HG02870 (cell line): ENCODE results near the gene PARP3.
A peak's percentile ranks its signal among the peaks of the same experiment; 100 is the strongest.
"Not testable (repeated sequence)": the region's sequence is repeated elsewhere in the genome, so short reads cannot be mapped to it uniquely, and the experiment has no call there.

Experiments used
- ATAC-seq: cut with Tn5 transposase; IDR thresholded peaks from one replicate; pipeline ENCODE4 v1.9.1; 2021; ENCODE audit warnings: mild to moderate bottlenecking, moderate library complexity; ENCODE audit not compliant: unreplicated experiment

The PARP3 gene

DNA sequence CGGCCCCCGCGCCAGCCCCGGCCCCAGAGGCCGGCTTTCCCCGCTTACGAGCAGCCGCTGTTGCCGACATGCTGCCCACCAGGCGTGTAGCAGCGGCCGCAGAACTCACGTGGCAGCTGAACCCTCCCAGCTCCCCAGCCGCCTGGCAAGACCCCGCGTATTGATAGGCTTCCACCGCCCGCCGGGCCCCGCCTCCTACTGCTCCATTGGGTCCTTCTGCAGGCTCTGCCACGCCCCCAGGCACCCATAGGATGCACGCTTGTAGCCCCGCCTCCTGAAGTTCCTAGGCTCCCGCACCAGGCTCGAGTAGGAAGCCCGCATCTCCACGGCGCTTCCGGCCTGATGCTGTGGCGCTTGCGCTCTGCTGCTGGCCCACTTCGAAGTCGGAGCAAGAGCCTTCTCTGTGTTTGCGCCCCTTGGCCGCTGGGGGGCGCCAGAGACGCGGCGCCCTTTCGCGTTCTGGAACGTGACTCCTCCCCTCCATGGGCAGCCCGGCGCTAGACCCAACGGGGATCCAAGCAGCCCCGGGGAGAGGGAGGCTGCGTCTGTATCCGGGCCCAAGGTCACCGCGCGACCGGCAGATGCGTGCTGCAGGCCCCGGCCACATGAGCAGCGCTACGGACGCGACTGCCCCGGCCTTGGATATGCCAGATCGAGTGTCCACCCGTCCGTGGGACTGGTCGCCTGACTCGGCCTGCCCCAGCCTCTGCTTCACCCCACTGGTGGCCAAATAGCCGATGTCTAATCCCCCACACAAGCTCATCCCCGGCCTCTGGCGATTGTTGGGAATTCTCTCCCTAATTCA is at the start of gene PARP3, which contains the start of gene RRP9:
Gene PARP3 (plus strand): TSS at position 566 of the 805 bp plus-strand sequence. CDS start 993 bp downstream, outside the sequence.
Gene RRP9 (minus strand): TSS at position 107 of the 805 bp plus-strand sequence. CDS start 37 bp downstream, at position 70.
- peak; percentile 86 for ATAC-seq

DNA sequence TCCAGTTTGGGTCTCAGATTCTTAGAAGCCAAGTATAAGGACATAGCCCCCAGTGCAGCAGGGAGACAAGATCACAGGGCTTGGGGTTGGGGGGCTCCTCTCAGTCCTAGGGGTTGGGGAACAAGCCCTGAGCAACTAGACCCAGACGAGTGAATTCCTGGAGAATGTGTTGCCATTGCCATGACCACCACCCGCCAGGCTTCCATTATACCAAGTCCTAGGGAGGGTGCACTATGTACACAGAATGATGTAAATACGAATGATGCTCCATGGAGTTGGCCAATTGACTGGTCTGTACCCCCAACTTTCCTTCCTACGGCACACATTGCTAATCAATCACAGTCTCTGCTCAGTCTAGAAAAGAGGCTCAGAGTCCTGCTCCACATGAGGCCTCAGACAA is 47.8 kb upstream of the PARP3 start:
- no peak for ATAC-seq

DNA sequence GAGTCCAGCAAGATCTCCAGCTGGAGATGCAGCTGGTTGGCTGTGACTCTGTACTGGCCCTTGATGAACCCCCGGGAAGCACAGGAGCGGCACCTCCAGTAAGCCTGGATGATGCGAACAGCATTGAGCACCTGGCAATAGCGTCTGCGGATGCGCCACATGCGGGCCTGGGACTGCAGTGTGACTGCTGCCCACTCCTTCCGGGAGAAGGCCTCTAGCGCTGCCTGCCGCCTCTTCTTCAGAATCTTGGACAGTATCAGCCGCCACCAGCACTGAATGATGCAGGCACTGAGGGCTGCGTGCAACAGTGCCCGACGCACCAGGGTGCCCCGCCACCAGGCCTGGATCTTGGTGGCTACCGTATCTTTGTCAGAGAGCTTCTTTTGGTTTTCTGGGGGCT is 47.2 kb upstream of the PARP3 start:
- no peak for ATAC-seq

DNA sequence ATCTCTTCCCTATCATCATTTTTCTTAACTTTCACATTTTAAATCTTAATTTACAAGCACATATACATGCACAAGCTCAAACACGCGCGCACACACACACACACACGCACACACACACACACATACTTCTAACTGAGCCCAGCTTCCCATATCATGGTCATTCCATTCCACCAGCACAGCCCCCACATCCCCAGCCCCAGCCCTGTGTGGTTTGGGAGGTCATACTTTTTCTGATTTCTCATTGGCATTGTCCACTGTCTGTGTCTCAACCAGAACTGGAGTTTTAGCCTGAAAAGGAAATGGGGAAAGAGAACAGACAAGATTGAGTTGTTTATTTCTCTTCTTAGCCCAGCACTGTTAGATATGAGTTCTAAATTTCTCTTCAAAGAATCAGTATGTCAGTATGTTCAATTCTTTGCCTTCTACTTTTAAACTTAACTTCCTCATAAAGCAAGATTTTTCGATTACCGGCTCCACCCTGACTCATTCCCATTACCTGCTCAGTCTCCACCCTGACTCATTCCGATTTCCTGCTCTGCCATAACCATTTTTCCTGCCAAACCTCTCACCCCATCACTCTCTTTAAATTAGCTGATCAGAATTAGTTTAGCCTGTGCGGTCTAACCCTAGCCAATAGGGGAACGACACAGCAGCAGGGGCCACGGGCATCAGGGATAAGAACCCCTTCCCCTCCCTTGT is 45.4 kb upstream of the PARP3 start:
- ATAC-seq: no peak

DNA sequence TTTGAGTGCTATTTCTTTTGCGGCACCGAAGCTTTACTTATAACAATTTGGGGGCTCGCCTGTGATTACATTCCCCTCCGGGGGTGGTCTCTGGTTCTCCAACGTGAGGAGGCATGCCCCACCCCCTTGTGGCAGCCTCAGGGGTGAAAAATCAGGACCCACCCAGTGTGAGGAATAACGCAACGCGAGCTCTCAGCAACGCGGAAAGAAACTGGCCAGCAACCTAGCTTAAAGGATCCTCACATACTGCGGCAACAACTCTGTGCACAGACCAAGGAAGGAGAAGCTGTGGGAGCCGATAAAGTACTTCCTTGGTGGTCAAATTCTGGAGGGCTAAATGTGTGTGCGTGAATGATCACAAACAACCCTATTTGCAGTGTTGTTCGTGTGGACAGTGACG is 44.8 kb upstream of the PARP3 start:
- ATAC-seq: no peak

DNA sequence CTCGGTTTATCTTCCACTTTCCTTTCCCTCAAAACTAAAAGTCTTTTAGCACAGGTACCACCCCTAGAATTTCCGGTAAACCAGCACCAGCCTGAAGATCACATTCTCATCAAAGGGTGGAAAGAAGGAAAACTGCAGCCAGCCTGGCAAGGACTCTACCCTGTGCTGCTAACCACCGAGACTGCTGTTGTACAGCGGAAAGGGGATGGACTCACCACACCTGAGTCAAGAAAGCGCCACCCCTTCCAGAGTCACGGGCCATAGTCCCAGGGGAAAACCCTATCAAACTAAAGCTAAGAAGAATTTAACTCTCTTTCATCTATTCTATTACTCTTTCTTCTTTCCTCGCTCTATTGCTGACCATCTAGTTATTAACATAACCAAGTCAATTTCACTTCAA is 42.1 kb upstream of the PARP3 start:
- ATAC-seq: not testable (repeated sequence)

DNA sequence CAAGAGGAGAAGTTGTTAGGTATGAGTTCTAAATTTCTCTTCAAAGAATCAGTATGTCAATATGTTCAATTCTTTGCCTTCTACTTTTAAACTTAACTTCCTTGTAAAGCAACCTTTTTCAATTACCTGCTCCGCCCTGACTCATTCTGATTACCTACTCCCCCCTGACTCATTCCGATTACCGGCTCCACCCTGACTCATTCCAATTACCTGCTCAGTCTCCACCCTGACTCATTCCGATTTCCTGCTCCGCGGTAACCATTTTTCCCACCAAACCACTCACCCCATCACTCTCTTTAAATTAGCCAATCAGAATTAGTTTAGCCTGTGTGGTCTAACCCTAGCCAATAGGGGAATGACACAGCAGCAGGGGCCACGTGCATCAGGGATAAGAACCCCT is 39.8 kb upstream of the PARP3 start:
- not testable (repeated sequence) for ATAC-seq

DNA sequence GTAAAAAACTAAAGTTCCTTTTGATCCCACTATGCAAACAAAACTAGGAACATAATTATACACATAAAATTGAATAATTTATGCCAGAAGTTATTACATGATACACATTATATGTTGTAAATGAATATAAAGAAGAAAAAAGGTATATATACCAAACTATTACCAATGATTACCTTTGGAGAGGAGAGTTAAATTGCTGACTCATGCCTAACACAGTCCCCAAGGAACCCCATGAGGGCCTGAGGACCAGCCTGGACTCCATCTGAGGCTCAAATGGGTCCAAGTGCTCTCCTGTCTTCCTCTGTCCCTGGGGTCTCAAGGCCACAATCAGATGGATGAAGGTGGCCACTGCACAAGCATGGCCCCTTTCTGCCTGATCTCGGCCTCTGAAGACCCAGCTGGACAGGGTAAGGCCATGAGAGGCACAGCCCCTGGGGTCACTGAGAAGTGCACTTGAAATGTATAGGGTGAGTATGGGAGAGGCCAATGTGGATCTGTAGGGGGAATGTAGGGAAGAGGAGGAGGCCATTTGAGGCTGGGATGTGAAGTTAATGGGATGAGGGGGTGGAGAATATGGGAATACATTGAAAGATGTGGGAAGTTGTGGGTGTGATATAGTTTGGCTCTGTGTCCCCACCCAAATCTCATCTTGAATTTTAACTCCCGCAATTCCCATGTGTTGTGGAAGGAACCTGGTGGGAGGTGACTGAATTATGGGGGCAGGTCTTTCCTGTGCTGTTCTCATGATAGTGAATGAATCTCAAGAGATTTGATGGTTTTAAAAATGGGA is 37.9 kb upstream of the PARP3 start:
- ATAC-seq: no peak

DNA sequence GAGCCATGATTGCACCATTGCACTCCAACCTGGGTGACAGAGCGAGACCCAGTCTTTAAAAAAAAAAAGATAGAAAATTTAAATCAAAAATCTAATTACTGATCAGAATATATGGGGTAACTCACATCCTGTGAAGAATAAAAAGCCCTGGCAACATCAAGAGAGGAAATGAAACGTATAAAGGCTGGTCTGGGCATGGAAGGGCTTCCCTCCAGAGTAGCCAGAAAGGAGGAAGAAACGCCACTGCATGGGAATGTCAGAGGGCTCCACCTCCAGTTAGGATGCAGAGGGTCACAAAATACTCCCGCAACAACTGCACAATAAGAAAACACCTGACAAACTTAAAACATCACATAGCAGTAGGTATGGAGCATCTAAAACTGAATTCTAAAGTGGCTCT is 34.1 kb upstream of the PARP3 start:
- no peak for ATAC-seq

DNA sequence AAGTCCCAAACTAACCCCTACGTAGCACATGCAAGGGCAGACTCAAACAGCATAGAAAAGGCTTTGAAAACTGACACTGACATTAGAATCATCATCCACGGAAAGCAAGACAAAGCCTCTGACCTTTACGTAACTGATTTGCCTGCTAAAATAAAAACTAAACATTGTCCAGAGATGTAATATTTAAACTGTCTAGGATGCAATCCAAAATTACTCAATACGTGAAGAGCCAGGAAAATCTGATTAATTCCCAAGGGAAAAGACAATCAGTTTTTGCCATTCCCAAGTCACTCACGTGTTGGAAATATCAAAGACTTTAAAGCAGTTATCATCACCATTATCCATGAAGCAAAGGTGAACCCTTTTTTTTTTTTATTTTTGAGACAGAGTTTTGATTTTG is 25.7 kb upstream of the PARP3 start:
- ATAC-seq: no peak

DNA sequence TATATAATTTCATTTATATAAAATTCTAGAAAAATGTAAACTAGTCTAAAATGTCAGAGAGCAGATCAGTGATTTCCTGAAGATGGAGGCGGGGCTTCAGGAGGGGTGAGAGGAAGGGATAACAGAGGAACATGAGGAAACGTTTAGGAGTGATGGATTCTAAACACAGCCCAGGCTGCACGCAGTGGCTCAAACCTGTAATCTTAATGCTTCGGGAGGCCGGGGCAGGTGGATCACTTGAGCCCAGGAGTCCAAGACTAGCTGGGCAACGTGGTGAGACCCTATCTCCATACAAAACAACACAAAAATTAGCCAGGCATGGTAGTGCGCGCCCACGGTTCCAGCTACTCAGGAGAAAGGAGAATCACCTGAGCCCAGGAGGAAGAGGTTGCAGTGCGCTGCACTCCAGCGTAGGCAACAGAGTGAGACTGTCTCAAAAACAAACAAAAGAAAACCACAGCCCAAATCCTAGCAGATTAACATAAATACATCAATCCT is 21.0 kb upstream of the PARP3 start:
- no peak for ATAC-seq

DNA sequence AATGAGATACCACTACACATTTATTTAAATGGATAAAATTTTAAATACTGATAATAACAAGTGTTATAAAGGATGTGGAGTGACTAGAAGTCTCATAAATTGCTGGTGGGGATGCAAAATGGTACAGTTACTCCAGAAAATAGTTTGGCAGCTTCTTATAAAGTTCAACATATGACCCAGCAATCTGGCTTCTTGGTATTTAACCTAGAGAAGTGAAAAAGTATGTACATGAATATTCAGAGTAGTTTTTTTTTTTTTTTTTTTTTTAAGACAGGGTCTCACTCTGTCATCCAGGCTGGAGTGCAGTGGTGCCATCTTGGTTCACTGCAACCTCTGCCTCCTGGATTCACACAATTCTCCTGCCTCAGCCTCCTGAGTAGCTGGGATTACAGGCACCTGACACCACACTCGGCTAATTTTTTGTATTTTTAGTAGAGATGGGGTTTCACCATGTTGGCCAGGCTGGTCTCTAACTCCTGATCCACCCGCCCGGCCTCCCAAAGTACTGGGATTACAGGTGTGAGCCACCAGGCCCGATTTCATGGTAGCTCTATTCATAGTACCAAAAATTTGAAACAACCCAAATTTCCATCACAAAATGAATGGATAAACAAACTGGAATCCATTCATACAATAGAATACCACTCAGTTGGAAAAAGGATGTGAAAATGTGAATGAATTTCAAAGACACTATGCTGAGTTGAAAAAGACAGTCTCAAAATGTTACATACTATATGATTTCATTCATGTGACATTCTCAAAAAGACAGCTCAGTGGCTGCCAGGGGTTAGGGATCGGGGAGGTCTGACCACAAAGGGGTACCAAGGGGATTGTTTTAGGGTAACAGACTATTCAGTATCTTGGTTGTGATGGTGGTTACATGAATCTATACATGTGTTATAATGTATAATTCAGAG is 14.8 kb upstream of the PARP3 start:
- ATAC-seq: no peak

DNA sequence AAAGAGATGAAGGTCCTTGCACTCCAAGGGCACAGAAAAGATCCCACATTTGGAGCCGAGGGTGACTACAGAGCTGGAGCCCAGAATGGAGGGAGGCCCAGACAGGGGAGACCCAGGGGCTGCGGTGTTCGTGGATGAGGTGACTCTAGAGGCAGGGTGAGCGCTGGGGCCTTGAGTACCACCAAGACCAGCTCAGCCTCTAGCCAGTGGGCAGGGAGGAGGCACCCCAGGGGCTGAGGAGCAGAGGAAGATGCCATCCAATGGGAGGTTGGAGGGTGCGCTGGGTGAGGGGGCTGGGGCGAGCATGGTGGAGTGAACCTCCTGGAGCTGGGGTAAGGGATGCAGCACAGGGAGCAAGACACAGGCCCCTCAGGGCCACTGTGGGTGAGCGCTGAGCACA is 13.7 kb upstream of the PARP3 start:
- ATAC-seq: no peak

DNA sequence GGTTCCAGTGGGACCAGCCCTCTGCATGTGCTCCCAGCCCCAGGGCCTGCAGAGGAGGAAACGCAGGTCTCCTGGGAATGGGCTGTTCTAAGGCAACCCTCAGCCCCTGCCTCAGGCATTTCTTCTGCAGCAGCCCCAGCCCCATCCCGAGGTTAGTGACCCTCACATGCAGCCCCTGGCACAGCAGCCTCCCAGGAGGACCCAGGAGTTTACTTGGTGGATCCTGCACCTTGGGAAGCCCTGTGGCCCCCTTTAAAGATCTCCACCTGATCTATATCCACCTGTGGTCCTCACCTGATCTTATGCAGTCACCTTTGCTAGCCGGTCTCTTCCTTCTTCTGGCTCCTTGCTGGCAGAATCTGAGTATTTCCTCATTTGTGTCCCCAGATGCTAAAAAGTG is 13.2 kb upstream of the PARP3 start:
- not testable (repeated sequence) for ATAC-seq

DNA sequence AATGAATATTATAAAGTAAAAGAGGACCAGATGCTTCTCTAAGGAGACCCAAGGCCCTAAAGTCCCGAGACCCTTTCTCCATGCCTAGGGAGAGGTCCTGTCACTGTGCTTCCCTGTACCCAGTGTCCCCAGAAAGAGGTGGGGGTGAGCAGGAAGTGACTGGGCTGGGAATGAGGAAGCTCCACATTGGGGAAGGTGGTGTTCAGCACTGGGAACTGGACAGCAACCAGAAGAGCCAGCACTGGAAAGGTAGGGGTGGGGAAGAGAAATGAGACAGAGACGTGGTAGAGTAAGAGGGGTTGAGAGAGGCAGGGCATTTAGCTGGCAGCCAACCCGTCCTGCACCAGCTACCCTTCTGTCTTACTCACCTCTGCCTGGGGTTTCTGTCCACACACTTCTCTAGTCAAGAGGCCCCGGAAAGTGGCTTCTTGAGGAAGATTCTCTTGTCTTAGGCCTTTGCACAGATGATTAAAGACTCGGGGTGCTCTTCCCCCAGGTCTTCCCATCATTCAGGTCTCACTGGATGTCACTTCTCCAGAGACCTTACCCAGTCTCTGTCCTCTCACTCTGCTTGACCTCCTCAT is 12.7 kb upstream of the PARP3 start:
- ATAC-seq: no peak

DNA sequence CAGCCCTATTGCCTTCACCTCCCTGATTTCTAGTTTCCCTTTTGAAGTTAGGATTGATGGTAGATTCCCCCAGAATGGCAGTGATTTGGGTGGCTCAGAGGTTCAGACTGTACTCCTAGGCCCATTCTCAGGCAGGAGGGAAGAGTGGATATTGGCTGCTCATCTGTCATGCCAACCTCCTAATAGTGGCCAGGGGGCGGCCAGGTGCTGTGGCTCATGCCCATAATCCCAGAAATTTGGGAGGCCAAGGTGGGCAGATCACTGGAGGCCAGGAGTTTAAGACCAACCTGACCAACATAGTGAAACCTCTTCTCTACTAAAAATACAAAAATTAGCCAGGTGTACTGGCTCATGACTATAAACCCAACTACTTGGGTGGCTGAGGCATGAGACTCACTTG is 11.7 kb upstream of the PARP3 start:
- no peak for ATAC-seq

DNA sequence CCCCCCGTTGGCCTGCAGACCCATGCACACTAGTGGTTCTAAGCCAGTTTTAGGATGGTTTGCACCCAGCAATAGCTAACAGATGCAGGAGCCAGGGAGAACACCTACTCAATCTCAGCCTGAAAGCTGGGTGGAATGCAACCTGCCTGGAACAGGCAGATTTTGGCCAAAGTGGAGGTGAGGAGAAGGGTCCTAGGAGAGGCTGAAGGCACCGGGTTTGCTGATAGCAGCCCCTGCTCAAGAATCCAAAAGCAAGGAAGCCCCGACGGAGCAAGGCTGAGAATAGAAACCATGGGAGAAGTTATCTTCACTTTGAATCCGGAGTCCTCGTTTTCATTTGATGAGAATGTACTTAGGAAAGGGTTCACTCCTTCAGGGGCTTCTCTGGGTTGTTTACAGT is 10.4 kb upstream of the PARP3 start:
- no peak for ATAC-seq

DNA sequence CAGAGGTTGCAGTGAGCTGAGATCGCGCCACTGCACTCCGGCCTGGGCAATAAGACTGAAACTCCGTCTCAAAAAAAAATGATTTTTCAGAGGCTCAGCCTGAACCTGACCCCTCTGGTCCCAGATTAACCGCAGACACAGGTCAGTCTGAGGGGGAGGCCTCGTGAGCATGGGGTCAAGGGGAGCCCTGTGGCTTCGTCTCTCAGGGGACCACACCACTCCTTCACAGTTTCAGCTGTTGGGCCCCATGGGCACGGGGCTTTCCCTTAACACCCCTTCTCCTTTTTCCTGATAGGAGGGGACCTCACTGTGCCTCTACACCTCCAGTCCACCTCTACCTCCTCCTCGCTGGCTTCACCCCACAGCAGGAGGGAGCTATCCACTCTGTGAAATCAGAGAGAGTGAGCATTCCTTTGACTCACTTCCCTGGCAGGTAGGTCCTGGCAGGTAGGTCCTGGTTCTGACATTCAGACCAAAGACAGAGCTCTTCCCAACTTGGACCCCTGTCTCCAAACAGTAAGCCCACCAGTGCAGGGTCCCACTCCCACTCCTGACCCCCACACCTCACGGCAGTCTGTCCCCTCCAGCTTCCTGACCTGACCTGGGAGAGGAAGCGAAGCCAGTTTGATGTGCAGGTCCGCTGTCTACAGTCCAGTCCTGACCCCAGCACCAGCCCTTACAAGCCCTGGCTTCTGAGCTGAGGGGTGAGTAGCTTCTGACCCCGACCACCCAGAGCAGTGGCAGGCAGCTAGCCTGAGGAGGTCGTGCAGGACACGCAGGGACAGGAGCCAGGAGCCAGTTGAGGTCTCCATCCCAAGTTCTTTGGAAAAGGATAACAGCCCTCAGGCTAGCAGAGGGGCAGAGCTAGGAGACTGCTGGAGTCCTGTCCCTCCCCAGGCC is 9.4 kb upstream of the PARP3 start:
- no peak for ATAC-seq
